HK-2 (cell line): ENCODE measurements around the gene KRTAP5-10.
"Not testable (repeated sequence)": the region's sequence is repeated elsewhere in the genome, so short reads cannot be mapped to it uniquely, and the experiment has no call there.

Source experiments
- DNase-seq: peaks from one replicate; pipeline ENCODE4 v3.0.0-alpha.2; 2018; ENCODE audit not compliant: unreplicated experiment

Gene KRTAP5-10

GRCh38 chr11:71611218-71611910 lies 46.0 kb downstream of the KRTAP5-10 start:
- not testable (repeated sequence) for DNase-seq

GRCh38 chr11:71613931-71614330 lies 48.6 kb downstream of the KRTAP5-10 start:
- not testable (repeated sequence) for DNase-seq

- not testable (repeated sequence) for DNase-seq
These were observed 49.1 kb downstream of the KRTAP5-10 start for GRCh38 chr11:71614366-71614917.

GRCh38 chr11:71615003-71615402 lies 49.6 kb downstream of the KRTAP5-10 start:
- not testable (repeated sequence) for DNase-seq
